ENCODE results near the gene MAGI1. TPM values are rescaled to one million over a fixed set of nuclear protein-coding genes. Genes with fewer than 3 reads are reported as not detected.

Gene MAGI1
- total RNA-seq, result under 1 TPM; 0.21 to 0.24 TPM

GRCh38 chr3:66038726-66039589 lies at the start of gene MAGI1:
MAGI1 (minus strand) TSS chr3:66038918; CDS start chr3:66038308, 610 bp downstream.
- Mint-ChIP-seq H3K4me3 (peak within 1 kb of the TSS; percentile 76), H3K4me1 (ENCODE audit: low read depth) (peaks cover 19% of the 10 kb centered on the region), H3K27ac (no peak within 1 kb of the TSS), H3K36me3 (no peaks in the 10 kb centered on the region), H3K27me3 (peaks cover 57% of the 10 kb centered on the region), H3K9me3 (no peaks in the 10 kb centered on the region)
- intact Hi-C loops (cut with micrococcal nuclease), result loop anchor here (5.0 kb wide), 1 partner anchor 183 kb away; the partner anchor contains the start of gene SLC25A26
- CTCF ChIA-PET, result no interaction called here
- DNase-seq, result peak; percentile 49
- POLR2A ChIA-PET, result no interaction called here

DNA sequence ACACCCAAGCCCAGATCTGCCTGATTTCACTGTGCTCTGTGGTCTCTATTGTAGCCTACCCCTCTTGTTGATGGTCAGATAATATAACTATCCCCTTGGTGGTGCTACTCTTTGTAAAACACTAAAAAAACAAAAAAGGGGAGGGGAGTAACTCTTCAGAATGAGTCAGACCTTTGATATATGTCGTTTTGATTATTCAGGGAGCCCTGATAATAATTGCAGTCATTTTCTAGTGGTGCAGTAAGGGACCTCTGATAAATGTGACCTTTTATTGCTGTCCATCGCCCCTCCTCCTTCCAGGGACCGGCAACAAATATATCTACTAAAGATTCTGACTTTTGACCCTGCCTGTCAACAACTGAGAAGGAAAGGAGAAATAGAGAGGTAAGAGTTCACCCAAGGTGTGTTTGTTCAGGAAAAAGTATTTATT lies 45.1 kb upstream of the MAGI1 start:
- Mint-ChIP-seq H3K36me3 (no peaks in the 10 kb centered on the region), H3K9me3 (no peaks in the 10 kb centered on the region), H3K4me1 (ENCODE audit: low read depth) (no peaks in the 10 kb centered on the region), H3K27me3 (no peaks in the 10 kb centered on the region), H3K27ac (no peak overlapping the region), H3K4me3 (no peak overlapping the region)
- no peak for DNase-seq
- POLR2A ChIA-PET, result no interaction called here
- CTCF ChIA-PET, result no interaction called here
- intact Hi-C loops (cut with micrococcal nuclease), result no loop called here

GRCh38 chr3:66083096-66083678 lies 44.5 kb upstream of the MAGI1 start:
- POLR2A ChIA-PET, result no interaction called here
- Mint-ChIP-seq H3K4me3 (no peak overlapping the region), H3K9me3 (no peaks in the 10 kb centered on the region), H3K27ac (no peak overlapping the region), H3K4me1 (ENCODE audit: low read depth) (no peaks in the 10 kb centered on the region), H3K36me3 (no peaks in the 10 kb centered on the region), H3K27me3 (no peaks in the 10 kb centered on the region)
- DNase-seq, result no peak
- CTCF ChIA-PET, result no interaction called here
- intact Hi-C loops (cut with micrococcal nuclease), result no loop called here

- Mint-ChIP-seq H3K4me3 (no peak overlapping the region), H3K4me1 (ENCODE audit: low read depth) (no peaks in the 10 kb centered on the region), H3K36me3 (no peaks in the 10 kb centered on the region), H3K27me3 (no peaks in the 10 kb centered on the region), H3K27ac (no peak overlapping the region), H3K9me3 (no peaks in the 10 kb centered on the region)
- ChIA-PET POLR2A (no interaction called here), CTCF (no interaction called here)
- DNase-seq, result no peak
- intact Hi-C loops (cut with micrococcal nuclease), result no loop called here
Measured at GRCh38 chr3:66082679-66083078, 44.0 kb upstream of the MAGI1 start.

- DNase-seq, result no peak
- H3K27me3 Mint-ChIP-seq, result no peaks in the 10 kb centered on the region
- ChIA-PET CTCF (no interaction called here), POLR2A (no interaction called here)
- H3K4me3 Mint-ChIP-seq, result no peak overlapping the region
- H3K4me1 Mint-ChIP-seq (ENCODE audit: low read depth), result no peaks in the 10 kb centered on the region
- no peak overlapping the region for H3K27ac Mint-ChIP-seq
- intact Hi-C loops (cut with micrococcal nuclease), result no loop called here
- peaks cover 5% of the 10 kb centered on the region for H3K9me3 Mint-ChIP-seq
- H3K36me3 Mint-ChIP-seq, result no peaks in the 10 kb centered on the region
Measured at GRCh38 chr3:66080167-66080566, 41.4 kb upstream of the MAGI1 start.

- H3K4me3 Mint-ChIP-seq, result no peak overlapping the region
- peaks cover 5% of the 10 kb centered on the region for H3K9me3 Mint-ChIP-seq
- no peak for DNase-seq
- no peaks in the 10 kb centered on the region for H3K36me3 Mint-ChIP-seq
- no peaks in the 10 kb centered on the region for H3K4me1 Mint-ChIP-seq (ENCODE audit: low read depth)
- intact Hi-C loops (cut with micrococcal nuclease), result no loop called here
- POLR2A ChIA-PET, result no interaction called here
- no peaks in the 10 kb centered on the region for H3K27me3 Mint-ChIP-seq
- CTCF ChIA-PET, result no interaction called here
- no peak overlapping the region for H3K27ac Mint-ChIP-seq
Measured at GRCh38 chr3:66077973-66078372, 39.3 kb upstream of the MAGI1 start.

GRCh38 chr3:66076861-66077470 lies 38.2 kb upstream of the MAGI1 start:
- Mint-ChIP-seq H3K36me3 (no peaks in the 10 kb centered on the region), H3K27ac (no peak overlapping the region), H3K4me1 (ENCODE audit: low read depth) (no peaks in the 10 kb centered on the region), H3K4me3 (no peak overlapping the region), H3K27me3 (no peaks in the 10 kb centered on the region), H3K9me3 (peaks cover 5% of the 10 kb centered on the region)
- no peak for DNase-seq
- ChIA-PET POLR2A (no interaction called here), CTCF (no interaction called here)
- intact Hi-C loops (cut with micrococcal nuclease), result no loop called here

GRCh38 chr3:66075281-66075680 lies 36.6 kb upstream of the MAGI1 start:
- ChIA-PET POLR2A (no interaction called here), CTCF (no interaction called here)
- no peak overlapping the region for H3K27ac Mint-ChIP-seq
- intact Hi-C loops (cut with micrococcal nuclease), result no loop called here
- no peaks in the 10 kb centered on the region for H3K36me3 Mint-ChIP-seq
- no peak for DNase-seq
- no peak overlapping the region for H3K4me3 Mint-ChIP-seq
- no peaks in the 10 kb centered on the region for H3K4me1 Mint-ChIP-seq (ENCODE audit: low read depth)
- H3K9me3 Mint-ChIP-seq, result peaks cover 5% of the 10 kb centered on the region
- H3K27me3 Mint-ChIP-seq, result no peaks in the 10 kb centered on the region

- DNase-seq, result no peak
- H3K4me1 Mint-ChIP-seq (ENCODE audit: low read depth), result no peaks in the 10 kb centered on the region
- H3K36me3 Mint-ChIP-seq, result no peaks in the 10 kb centered on the region
- peaks cover 8% of the 10 kb centered on the region for H3K9me3 Mint-ChIP-seq
- intact Hi-C loops (cut with micrococcal nuclease), result no loop called here
- CTCF ChIA-PET, result no interaction called here
- POLR2A ChIA-PET, result no interaction called here
- no peak overlapping the region for H3K27ac Mint-ChIP-seq
- no peaks in the 10 kb centered on the region for H3K27me3 Mint-ChIP-seq
- H3K4me3 Mint-ChIP-seq, result no peak overlapping the region
Measured at GRCh38 chr3:66073464-66074141, 34.9 kb upstream of the MAGI1 start.

DNA sequence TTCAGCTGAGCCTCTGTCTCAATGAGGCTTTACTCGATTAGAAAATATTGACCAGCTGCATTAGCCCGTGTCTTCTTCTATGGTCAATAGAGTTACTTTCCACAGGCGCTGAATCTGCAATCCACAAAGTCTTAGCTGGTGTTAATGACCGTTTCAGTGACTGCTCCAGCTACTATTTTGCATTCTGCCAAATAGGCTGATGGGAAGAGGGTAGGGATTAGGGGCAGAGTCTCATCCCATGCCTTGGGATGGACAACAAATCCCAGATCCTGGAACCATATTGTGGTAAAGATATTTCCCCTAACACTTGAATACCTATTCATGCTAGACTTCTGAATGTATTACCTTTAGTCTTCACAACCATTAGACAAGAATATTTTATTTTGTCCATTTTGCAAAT lies 29.5 kb upstream of the MAGI1 start:
- intact Hi-C loops (cut with micrococcal nuclease), result no loop called here
- H3K27me3 Mint-ChIP-seq, result no peaks in the 10 kb centered on the region
- ChIA-PET POLR2A (no interaction called here), CTCF (no interaction called here)
- H3K27ac Mint-ChIP-seq, result no peak overlapping the region
- no peaks in the 10 kb centered on the region for H3K4me1 Mint-ChIP-seq (ENCODE audit: low read depth)
- H3K4me3 Mint-ChIP-seq, result no peak overlapping the region
- H3K36me3 Mint-ChIP-seq, result no peaks in the 10 kb centered on the region
- peaks cover 3% of the 10 kb centered on the region for H3K9me3 Mint-ChIP-seq
- DNase-seq, result no peak

DNA sequence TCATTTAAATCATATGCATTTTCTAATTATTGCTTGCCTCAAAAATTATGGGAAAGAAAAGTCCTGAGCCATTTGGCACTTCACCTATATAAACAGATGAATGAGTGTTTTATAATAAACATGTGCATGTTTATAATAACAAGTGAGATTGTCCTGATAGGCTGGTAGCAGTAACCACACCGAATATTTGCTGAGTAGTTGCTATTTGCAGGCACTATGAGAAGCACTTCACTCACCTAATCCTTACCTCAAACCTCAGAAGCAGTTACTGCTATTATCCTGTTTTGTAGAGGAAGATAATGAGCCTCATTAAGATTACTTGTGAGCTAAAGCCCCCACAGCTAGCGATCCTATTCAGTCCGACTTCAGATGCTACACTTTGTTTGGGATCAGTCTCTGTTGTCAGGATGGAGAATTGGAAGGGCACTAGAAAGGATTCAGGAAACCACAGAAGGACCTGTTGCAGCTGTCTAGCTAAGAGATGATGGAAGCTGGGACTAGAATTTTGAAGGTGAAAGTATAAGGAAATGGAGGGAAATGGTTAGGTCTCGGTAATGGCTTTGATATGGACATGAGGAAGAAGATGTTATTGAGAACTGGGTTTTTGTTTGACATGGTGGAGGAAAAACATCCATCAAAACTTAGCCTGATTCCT lies 28.4 kb upstream of the MAGI1 start:
- peaks cover 3% of the 10 kb centered on the region for H3K9me3 Mint-ChIP-seq
- no peak for DNase-seq
- no peak overlapping the region for H3K4me3 Mint-ChIP-seq
- CTCF ChIA-PET, result no interaction called here
- H3K4me1 Mint-ChIP-seq (ENCODE audit: low read depth), result no peaks in the 10 kb centered on the region
- no peak overlapping the region for H3K27ac Mint-ChIP-seq
- no peaks in the 10 kb centered on the region for H3K36me3 Mint-ChIP-seq
- intact Hi-C loops (cut with micrococcal nuclease), result no loop called here
- no peaks in the 10 kb centered on the region for H3K27me3 Mint-ChIP-seq
- POLR2A ChIA-PET, result no interaction called here

DNA sequence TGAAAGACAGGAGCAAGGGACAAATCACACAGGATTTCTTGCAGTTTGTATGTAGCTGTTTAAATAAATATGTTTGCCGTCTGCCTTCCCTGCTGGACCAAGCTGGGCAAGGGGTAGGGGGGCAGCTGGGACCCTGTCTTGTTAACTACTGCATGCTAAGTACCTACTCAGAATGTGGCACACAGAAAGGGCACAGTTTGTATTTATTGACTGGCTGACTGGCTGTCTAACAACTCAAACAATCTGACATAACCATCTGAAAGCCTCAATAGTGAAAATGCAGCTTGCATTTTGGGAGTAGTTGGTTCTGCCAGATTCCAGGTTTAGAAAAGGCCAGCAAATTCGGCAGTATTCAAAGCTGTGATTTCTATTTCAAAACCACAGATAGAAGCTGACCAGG lies 16.6 kb upstream of the MAGI1 start:
- POLR2A ChIA-PET, result no interaction called here
- no peaks in the 10 kb centered on the region for H3K27me3 Mint-ChIP-seq
- CTCF ChIA-PET, result no interaction called here
- no peaks in the 10 kb centered on the region for H3K4me1 Mint-ChIP-seq (ENCODE audit: low read depth)
- no peak overlapping the region for H3K27ac Mint-ChIP-seq
- intact Hi-C loops (cut with micrococcal nuclease), result no loop called here
- DNase-seq, result no peak
- H3K9me3 Mint-ChIP-seq, result no peaks in the 10 kb centered on the region
- H3K4me3 Mint-ChIP-seq, result no peak overlapping the region
- H3K36me3 Mint-ChIP-seq, result no peaks in the 10 kb centered on the region

All from activated CD4-positive, alpha-beta memory T cell treated with anti-CD3 and anti-CD28 coated beads for 36 hours (primary cell).